Upper lobe of left lung (tissue), 6 donors: Measurements from ENCODE around the gene EMILIN3. TPM values are rescaled to one million over a fixed set of nuclear protein-coding genes. Genes with fewer than 3 reads are reported as not detected.

Experiments used
- ATAC-seq, 2 donors: fragments of 200-7000 bp; cut with Tn5 transposase; one replicate each; pipeline ENCODE4 v1.9.1; 2022; ENCODE audit warnings: mild to moderate bottlenecking in 2 of 2, moderate library complexity in 2 of 2; ENCODE audit not compliant: low FRiP score in 2 of 2
- DNase-seq, 2 donors: peaks; one replicate each; pipeline ENCODE4 v3.0.0-alpha.2; 2019 to 2020
- H3K27ac ChIP-seq, 4 donors: fragments of 200-600 bp; sonication (generic); one replicate each; pipeline ENCODE4 v1.5.1; 2016 to 2019
- H3K27me3 ChIP-seq, 4 donors: fragments of 200-600 bp; sonication (generic); one replicate each; pipeline ENCODE4 v1.5.1; 2017 to 2019
- H3K36me3 ChIP-seq, 4 donors: fragments of 200-600 bp; sonication (generic); one replicate each; pipeline ENCODE4 v1.5.1; 2016 to 2019
- H3K4me1 ChIP-seq, 4 donors: fragments of 200-600 bp; sonication (generic); one replicate each; pipeline ENCODE4 v1.5.1; 2018 to 2019
- H3K4me3 ChIP-seq, 4 donors: fragments of 200-600 bp; sonication (generic); one replicate each; pipeline ENCODE4 v1.5.1; 2017 to 2019; ENCODE audit warnings: mild to moderate bottlenecking in 2 of 4, moderate library complexity in 1 of 4
- H3K9me3 ChIP-seq, 4 donors: fragments of 200-600 bp; sonication (generic); one replicate each; pipeline ENCODE4 v1.5.1; 2018 to 2019
- CTCF ChIP-seq, 6 experiments: fragments of 450-650 bp in 4 of 6; fragments of 200-600 bp in 2 of 6; sonication (generic) in 2 of 6; IDR thresholded peaks; one replicate each; pipeline ENCODE4 v1.5.1; 2016 to 2019; ENCODE audit warnings: antibody characterized with exemption in 6 of 6
- EP300 ChIP-seq, 4 donors: sonication (generic); formaldehyde crosslinking; IDR thresholded peaks; one replicate each; pipeline ENCODE4 v1.5.1; 2017; ENCODE audit warnings: antibody characterized with exemption in 4 of 4, control low read depth in 2 of 4
- POLR2A ChIP-seq, 4 donors: fragments of 450-650 bp; IDR thresholded peaks; one replicate each; pipeline ENCODE4 v1.5.1; 2016 to 2017; ENCODE audit warnings: antibody characterized with exemption in 4 of 4, mild to moderate bottlenecking in 2 of 4
- POLR2AphosphoS5 ChIP-seq, 2 donors: sonication (generic); formaldehyde crosslinking; IDR thresholded peaks; one replicate each; pipeline ENCODE4 v1.5.1; 2017; ENCODE audit warnings: antibody characterized with exemption in 2 of 2
- WGBS, 2 donors: methylation state at CpG; one replicate each; pipeline ENCODE4 v1.1.5; 2017 to 2018; 5-methylcytosine and 5-hydroxymethylcytosine counted together
- total RNA-seq, 6 donors: library from RNA; depleted of rRNA in 4 of 6; stranded (reverse); fragments of >200 nt in 4 of 6; gene quantifications; one replicate each; pipeline versions ENCODE4 v1.1.0 to v1.2.1, GENCODE V29; 2016 to 2021
- donor health status: DM: no; HTN: no; CAD: no; lungs with moderate emphysema.
- donor health status: DM: no; HTN: yes; CAD: no; lungs with severe emphysema.

The EMILIN3 gene
- total RNA-seq, 6 donors from 2014 or later: 0.06 to 0.61 (median 0.16) TPM; not detected in 2

DNA sequence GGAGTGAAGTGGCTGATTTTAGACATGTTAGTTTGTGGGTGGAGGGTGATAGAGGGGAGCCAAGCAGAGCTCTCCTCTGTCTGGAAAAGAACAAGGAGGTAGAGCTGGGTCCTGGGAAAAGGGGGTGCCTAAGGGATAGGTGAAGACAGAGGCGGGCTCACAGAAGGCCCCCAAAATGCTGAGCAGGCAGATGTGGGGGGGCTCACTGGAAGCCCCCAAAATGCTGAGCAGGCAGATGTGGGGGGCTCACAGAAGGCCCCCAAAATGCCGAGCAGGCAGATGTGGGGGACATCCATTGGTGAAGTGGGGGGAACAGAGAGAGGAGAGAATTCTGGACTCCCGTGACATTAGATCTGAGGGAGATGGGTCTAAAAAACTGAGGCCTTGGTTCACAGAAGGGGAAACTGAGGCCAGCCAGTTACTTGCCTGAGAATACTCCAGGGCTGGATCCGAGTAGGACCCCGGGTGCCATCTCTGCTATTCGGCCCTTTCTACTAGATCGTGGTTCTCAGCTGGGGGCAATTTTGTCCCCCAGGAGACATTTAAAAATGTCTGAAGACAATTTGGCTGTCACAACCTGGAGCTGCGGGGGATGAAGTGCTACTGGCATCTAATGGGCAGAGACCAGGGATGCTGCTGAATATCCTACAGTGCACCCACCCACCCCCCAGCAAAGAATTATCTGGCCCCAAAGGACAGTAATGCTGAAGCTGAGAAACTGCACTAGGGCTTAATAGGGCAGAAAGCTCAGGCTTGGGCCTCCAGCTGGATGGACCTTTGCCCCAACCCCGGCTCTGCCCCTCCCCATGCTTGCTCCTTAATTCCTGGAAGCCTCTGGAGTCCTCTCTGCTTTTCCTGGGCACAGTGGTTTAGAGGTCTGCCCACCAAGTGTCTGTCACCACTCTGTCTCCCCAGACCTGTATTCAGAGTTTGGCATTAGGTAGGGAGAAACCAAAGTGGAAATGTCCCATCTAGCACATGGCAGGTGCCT, 23.8 kb downstream of the EMILIN3 start:
- DNase-seq: no peak
- 93 to 96% methylated on average over 8 to 9 of the region's 9 CpGs for WGBS, 2 donors
- ATAC-seq: no peak
- Histone ChIP-seq H3K27ac (no peak overlapping the region), H3K36me3 (no peaks in the 10 kb centered on the region), H3K9me3 (no peaks in the 10 kb centered on the region), H3K27me3 (no peaks in the 10 kb centered on the region), H3K4me1 (peaks cover 10 to 27% (median 18%) of the 10 kb centered on the region in 4 donors), H3K4me3 (no peak overlapping the region)
- no peak for TF ChIP-seq CTCF (IDR thresholded peaks at IDR 0.05)
- no peak for TF ChIP-seq POLR2AphosphoS5 (IDR thresholded peaks at IDR 0.05)
- no peak for TF ChIP-seq EP300 (IDR thresholded peaks at IDR 0.05)
- TF ChIP-seq POLR2A (IDR thresholded peaks at IDR 0.05): no peak

GRCh38 chr20:41340327-41341055, 26.1 kb downstream of the EMILIN3 start, which contains the start of gene LPIN3:
LPIN3 (plus strand) TSS chr20:41340821; CDS start chr20:41345804, 4,983 bp downstream.
- H3K27me3 ChIP-seq: no peaks in the 10 kb centered on the region
- ATAC-seq: peak; percentile 96 to 97
- DNase-seq: peak; percentile 92 to 96
- 14 to 16% methylated on average over 29 to 32 of the region's 33 CpGs for WGBS, 2 donors
- H3K36me3 ChIP-seq: no peaks in the 10 kb centered on the region
- H3K4me3 ChIP-seq: peak within 1 kb of the TSS; percentile 10 to 55 (median 44)
- no peaks in the 10 kb centered on the region for H3K9me3 ChIP-seq
- H3K27ac ChIP-seq: peak within 1 kb of the TSS; percentile 59 to 82 (median 72)
- H3K4me1 ChIP-seq: peaks cover 10 to 27% (median 18%) of the 10 kb centered on the region in 4 donors
- TF ChIP-seq EP300 (IDR thresholded peaks at IDR 0.05) (no peak), POLR2A (IDR thresholded peaks at IDR 0.05) (peak in 1 of 4 donors; percentile 69), CTCF (IDR thresholded peaks at IDR 0.05) (peak in 2 of 6 experiments; percentile 16 to 19), POLR2AphosphoS5 (IDR thresholded peaks at IDR 0.05) (peak in 1 of 2 donors; percentile 35)

- Histone ChIP-seq H3K9me3 (no peaks in the 10 kb centered on the region), H3K27me3 (no peaks in the 10 kb centered on the region), H3K4me1 (peaks cover 10 to 27% (median 18%) of the 10 kb centered on the region in 4 donors), H3K4me3 (peak overlapping the region in 3 of 4 donors; percentile 41 to 55 (median 46)), H3K36me3 (no peaks in the 10 kb centered on the region), H3K27ac (peak overlapping the region; percentile 59 to 82 (median 72))
- 3 to 8% methylated on average over 13 to 25 of the region's 25 CpGs for WGBS, 2 donors
- DNase-seq (peak; percentile 93 to 95), ATAC-seq (peak; percentile 93 to 96)
- TF ChIP-seq POLR2AphosphoS5 (IDR thresholded peaks at IDR 0.05): peak in 1 of 2 donors; percentile 39
- peak; percentile 95 to 99 (median 98) for TF ChIP-seq CTCF (IDR thresholded peaks at IDR 0.05)
- TF ChIP-seq POLR2A (IDR thresholded peaks at IDR 0.05): no peak
- TF ChIP-seq EP300 (IDR thresholded peaks at IDR 0.05): peak in 1 of 4 donors; percentile 20
These were observed 26.7 kb downstream of the EMILIN3 start for GRCh38 chr20:41339957-41340326.

GRCh38 chr20:41336711-41337492, 29.7 kb downstream of the EMILIN3 start:
- no peaks in the 10 kb centered on the region for H3K36me3 ChIP-seq
- DNase-seq: no peak
- WGBS, 2 donors: 94% methylated on average over 4 of the region's 4 CpGs
- no peaks in the 10 kb centered on the region for H3K9me3 ChIP-seq
- TF ChIP-seq CTCF (IDR thresholded peaks at IDR 0.05) (no peak), POLR2A (IDR thresholded peaks at IDR 0.05) (no peak), POLR2AphosphoS5 (IDR thresholded peaks at IDR 0.05) (no peak), EP300 (IDR thresholded peaks at IDR 0.05) (no peak)
- no peaks in the 10 kb centered on the region for H3K27me3 ChIP-seq
- no peak overlapping the region for H3K4me3 ChIP-seq
- H3K4me1 ChIP-seq: peaks cover 16 to 20% (median 18%) of the 10 kb centered on the region in 4 donors
- ATAC-seq: no peak
- H3K27ac ChIP-seq: no peak overlapping the region
